ENCODE data around the gene FOXP2.
"Not testable (repeated sequence)": the region's sequence is repeated elsewhere in the genome, so short reads cannot be mapped to it uniquely, and the experiment has no call there.

The FOXP2 gene

GRCh38 chr7:114414156-114415063 lies at the start of gene FOXP2:
Gene FOXP2 (plus strand): TSS chr7:114414815. CDS start chr7:114426512, 11,697 bp downstream.
- no peak for DNase-seq

GRCh38 chr7:114365791-114366190 lies 48.8 kb upstream of the FOXP2 start:
- DNase-seq: no peak

- no peak for DNase-seq
Measured at GRCh38 chr7:114368492-114368891, 46.1 kb upstream of the FOXP2 start.

DNA sequence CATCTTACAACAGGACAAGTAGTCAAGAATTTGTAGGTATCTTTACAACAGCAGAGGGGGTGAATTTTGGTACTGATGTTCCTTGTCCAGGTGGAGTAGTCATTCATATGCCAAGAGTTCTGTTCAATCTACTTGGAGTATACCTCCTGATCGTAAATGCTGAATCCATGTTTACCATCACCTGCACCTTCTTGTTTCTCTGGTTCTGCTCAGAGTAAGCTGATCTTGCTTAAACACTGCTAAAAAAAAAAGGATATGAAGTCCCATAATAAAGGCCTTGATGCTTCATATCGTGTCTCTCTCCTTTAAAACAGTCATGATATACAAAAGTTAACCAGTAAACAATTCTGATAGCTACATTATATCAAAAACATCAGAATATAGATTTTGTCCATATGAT lies 45.3 kb upstream of the FOXP2 start:
- no peak for DNase-seq

DNA sequence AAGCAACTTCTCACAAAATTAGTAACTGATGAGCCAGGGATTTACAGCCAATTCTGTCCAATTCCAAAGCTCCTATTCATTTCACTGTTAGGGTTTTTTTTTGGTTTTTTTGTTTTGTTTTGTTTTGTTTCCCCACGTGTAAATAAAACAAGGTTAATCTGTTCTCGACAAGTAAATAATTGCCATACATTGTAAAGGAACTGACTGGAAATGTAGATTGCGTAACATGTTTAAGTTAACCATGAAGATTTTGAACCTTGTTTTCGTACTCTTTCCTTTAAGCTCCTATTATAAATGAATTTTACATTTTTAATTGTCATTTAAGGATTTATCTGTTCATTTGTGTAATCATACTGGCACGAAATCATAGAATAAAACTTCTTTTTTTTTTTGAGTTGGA lies 42.0 kb upstream of the FOXP2 start:
- DNase-seq: no peak

GRCh38 chr7:114375907-114376306 lies 38.7 kb upstream of the FOXP2 start:
- DNase-seq: no peak

DNA sequence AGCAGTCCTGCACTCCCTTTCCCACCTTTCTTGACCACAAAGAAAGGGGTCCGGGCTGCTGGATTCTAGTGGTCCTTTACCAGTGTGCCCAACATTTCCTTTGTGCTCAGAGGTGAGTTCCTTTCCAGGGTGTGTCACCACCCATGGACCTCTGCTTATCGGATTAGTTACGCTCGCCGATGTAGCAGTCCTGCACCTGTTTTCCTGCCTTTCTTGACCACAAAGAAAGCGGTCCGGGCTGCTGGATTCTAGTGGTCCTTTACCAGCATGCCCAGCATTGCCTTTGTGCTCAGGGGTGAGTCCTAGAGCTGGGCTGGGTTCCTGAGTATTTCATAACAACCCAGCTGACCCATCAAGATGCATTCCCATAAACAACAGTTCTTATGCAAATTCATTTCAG lies 30.7 kb upstream of the FOXP2 start:
- DNase-seq: not testable (repeated sequence)

GRCh38 chr7:114384346-114384745 lies 30.3 kb upstream of the FOXP2 start:
- not testable (repeated sequence) for DNase-seq

DNA sequence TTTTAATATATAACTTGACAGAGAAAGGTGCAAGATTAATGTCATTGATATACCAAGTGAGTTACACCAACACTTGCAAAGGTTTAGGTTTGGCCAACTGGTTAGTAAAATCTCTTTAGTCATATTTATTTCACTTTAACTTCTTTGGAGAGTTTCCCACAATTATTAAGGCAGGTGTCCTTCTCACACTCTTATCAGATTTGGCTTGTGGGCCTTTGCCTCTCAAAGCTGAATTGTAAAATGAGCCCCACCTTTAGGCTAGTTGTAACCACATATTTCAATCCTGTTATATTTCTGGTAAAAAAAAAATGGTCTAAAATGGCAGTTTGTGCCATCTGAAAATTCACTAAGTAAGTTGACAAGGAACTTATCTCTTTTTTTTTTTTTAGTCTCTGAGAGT lies 26.6 kb upstream of the FOXP2 start:
- no peak for DNase-seq

DNA sequence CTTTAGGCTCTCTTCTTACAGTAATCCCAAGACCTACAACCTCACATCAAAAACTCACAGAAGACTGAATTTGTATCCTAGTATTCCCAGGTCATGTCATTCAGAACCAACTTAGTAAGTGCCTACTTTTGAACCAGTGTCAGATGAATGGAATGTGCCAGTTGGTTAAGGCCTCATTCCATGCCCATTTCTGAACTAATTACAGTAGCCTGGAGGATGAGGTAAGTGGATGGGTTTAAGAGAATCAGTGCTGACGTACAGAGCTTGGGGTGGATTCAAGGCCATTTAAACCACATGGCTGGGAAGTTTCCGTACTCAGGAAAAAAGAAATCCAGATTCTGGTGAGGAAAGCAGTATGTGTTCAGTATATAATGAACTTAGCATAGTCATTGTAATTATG lies 21.9 kb upstream of the FOXP2 start:
- no peak for DNase-seq

GRCh38 chr7:114402876-114403635 lies 11.6 kb upstream of the FOXP2 start:
- no peak for DNase-seq

DNA sequence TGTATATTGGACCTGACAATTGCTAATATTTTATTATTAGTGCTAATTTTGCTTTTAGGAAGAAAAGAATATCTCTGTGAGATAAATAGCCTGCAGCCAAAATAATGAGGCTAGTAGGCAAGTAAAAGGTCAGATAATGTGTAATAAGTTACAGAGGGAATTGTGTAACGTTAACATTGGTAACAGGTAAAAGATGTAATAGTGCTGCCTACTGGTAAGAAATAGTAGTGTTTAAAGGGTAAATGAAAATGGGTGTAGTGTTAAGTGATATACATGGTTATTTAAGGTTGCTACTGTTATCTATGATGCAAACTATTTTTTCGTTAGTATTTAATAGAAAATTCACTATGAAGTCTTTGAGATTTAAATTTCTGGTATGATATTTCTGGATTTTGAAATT lies 9.2 kb upstream of the FOXP2 start:
- no peak for DNase-seq

GRCh38 chr7:114409750-114410149 lies 4.9 kb upstream of the FOXP2 start:
- no peak for DNase-seq

GRCh38 chr7:114412548-114412947 lies 2.1 kb upstream of the FOXP2 start:
- no peak for DNase-seq

DNA sequence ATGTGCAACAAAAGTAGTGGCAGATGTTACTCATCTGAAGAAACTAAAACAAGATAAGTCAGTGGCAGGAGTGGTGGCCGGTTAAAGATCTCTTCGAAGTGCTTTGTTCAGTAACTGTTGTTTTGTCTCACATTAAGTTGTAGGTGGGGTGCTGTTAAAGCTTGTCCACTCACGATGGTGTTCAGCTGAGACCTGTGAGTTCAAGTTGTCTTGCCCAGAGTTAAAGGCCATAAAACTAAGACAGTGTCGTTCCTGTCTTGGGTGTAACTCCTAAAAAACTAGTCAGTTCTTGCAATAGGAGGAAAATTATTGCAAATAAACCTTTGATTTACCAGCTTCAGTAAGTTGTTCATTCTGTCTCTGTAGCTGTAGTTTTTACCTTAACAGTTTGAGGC lies 857 bp upstream of the FOXP2 start:
- no peak for DNase-seq

GRCh38 chr7:114415064-114415989 lies 712 bp downstream of the FOXP2 start:
- DNase-seq: no peak

GRCh38 chr7:114416129-114416990 lies 1.7 kb downstream of the FOXP2 start:
- DNase-seq: no peak

DNA sequence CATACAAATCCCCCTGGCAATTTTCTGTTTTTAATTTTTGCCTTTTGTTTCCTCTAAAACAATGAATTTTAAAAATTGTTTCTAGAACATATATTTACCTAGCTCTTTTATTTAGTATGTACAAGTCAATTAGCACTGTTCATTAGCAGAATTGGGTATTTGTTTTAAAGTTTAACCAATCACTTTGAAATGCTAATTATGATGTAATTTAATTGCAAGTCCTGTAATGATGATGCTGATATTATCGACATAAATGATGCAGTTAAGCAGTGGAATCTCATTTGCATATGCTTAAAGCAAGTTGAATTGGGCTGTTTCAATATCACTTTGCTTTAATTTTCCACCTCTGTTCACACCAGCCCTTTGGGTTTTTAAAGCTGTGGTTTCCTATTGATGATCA lies 2.7 kb downstream of the FOXP2 start:
- DNase-seq: no peak

- no peak for DNase-seq
Measured at GRCh38 chr7:114418117-114418516, 3.5 kb downstream of the FOXP2 start.

DNA sequence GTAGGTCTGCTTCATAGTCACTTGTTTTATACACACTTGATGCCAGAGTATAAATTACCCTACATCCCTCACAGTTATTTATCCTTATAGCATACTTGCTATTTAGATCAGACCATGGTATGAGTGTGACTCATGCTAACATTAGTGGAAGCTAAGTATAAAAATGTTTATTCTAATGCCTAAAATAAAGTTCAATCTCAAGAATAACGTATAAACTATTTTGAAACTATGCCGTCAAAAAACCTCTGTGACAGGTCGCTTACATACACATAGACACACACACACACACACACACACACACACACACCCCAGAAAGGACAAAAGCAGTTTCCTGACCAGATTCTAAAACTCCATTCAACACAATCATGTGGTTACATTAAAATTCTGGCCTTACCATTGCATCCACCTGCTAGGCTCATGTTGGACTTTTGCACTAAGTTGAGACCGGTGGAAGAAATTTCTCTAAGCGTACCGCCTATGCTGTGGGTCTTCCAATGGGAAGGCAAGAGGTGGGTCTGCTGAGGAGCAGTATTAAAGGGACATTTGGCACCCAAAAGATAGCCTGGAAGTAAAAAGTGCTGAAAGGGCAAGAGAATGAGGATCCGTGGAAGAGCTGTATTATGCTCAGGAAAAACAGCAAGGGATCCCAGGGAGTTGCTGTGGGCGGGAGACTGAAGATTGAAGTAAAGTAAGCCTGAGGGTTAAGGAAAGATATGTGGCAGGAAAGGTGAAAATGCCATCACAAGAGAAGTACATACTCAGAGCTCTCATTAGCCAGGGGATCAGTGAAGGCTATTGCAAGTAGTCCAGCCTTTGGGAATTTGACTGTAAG lies 5.0 kb downstream of the FOXP2 start:
- no peak for DNase-seq

Data from DMS79 (cell line).